GM20431 (cell line): ENCODE measurements around the gene TBX21.

Source experiments
- in situ Hi-C: fragments of 300-500 bp; cut with MseI, MboI; formaldehyde crosslinking; loops from one replicate; pipeline ENCODE4 v1.15.0; 2020; ENCODE audit warnings: low sequenced_read_pairs; ENCODE audit not compliant: unreplicated experiment

Gene TBX21

DNA sequence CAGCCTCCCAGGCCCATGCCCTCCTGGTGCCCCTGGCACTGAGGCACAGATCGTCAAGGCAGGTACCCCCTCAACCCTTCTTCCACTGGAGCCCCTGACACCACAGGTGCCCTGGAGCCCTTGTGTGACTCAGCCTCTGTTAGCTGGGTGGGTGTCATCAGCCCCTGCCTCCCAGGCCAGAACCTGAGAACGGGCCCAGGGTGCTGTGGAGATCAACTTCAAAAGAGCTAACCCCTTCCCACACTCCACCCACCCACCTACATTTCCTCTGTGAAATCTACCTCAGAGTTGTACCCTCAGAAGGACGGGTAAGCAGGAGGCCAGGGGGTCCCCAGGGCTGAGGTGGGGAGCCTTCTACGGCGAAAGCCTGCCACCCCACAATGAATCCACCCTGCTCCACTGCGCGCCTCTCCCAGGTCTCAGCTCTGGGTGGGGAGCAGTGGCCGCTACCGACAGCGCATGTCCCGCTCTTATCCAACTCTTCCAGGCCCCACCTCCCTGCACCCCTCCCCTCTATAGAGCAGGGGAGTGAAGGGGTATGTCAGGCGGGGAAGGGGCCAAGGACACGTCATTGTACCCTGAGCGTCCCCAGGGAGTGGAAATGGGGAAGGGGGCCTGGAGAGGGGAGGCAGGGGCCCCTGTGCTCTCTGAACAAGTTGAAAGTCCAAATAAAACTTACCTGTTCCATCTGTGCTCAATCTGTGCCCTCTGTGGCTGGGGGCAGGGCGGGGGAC lies 21.5 kb upstream of the TBX21 start:
- in situ Hi-C loops = no loop called here

DNA sequence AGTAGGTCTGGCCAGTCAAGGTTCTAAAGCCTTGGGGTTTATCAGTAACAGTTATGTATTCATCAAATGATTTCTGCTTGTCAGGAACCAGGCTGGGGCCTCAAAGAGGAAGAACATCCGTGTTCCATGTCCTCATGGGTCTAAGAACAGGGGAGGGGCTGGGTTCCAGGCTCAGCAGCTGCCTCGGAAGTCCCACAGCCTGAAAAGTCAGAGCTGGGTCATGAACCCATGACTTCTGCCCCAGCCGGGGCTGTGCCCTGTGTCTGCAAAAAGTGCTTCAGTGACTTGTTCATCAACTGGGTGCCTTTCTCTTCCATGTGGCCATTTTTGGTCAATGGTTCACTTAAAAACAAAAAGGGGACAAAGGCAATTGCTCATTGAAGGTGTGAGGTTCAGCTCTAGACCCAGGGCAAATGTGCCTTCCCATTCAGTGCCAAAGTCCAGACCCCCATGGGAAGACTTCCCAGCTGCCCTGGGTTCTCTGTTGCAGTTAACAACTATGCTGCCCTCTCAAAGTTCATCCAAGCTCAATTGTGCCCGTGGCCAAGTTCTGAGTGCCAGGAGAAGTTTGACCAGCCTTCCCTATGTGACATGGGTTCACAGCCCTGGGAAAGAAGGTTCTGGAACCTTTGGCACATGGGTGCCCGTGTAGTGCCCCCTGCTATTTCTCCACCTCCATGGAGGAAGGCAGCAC lies 20.6 kb upstream of the TBX21 start:
- in situ Hi-C loops = no loop called here

DNA sequence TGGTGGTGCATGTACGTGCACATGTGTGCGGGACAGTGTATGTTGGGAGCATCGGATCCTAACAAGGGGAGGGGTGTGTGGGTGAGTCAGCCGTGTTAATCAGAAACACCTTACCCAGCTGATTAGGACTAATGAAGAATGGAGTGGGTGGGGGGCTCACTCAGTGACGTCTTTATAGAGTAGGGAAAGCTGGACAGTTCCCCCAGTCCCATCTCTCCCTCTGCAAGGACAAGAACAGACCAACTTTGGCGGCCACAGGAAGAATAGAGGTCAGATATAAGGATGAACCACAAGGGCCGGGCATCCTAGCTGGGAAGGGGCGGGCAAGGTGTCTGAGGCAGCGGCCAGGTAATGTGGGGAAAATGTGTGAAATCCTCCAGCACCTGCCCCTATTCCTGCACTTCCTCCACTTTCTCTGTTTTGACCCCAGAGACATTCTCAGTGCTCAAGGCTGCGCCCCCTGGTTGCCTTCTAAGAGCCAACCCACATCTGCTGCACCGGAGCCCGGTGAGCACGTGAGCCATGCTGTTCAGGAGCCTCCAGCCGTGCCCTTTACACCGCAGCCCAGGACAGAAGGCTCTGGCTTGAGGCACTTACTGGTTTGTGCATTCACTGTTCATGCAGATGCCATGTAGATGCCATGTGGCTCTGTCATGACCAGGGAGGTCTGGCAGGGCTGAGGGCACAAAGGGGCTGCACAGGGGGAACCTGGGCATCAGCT lies 18.9 kb upstream of the TBX21 start:
- in situ Hi-C loops = no loop called here

DNA sequence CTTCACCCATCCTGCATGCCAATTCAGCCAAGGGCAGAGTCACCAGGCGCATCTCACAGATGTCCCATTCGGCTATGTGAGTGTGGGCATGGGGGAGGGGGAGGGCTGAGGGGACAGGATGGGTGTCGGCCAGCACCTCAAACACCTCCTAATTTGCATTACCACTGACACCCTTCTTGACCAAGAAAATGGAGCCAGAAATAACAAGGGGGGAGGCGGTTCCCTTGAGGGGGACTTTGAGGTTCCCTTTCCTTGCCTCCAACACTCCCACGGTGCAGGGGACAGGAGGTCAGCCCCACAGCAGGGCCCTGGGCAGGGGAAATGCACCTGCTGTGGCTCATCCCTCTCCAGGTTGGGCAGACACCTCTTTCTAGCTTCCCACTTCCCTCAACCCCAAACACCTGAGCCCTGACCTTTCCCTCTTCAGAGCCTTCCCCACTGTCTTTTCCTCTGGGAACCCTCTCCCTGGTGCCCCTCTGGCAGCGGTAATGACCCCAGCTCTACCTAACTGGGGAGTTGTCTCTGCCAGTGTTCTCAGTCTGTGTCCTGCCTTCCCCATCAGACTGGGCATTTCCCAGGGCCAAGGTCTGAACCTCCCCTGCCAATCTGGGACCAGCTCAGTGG lies 18.2 kb upstream of the TBX21 start:
- in situ Hi-C loops = no loop called here

DNA sequence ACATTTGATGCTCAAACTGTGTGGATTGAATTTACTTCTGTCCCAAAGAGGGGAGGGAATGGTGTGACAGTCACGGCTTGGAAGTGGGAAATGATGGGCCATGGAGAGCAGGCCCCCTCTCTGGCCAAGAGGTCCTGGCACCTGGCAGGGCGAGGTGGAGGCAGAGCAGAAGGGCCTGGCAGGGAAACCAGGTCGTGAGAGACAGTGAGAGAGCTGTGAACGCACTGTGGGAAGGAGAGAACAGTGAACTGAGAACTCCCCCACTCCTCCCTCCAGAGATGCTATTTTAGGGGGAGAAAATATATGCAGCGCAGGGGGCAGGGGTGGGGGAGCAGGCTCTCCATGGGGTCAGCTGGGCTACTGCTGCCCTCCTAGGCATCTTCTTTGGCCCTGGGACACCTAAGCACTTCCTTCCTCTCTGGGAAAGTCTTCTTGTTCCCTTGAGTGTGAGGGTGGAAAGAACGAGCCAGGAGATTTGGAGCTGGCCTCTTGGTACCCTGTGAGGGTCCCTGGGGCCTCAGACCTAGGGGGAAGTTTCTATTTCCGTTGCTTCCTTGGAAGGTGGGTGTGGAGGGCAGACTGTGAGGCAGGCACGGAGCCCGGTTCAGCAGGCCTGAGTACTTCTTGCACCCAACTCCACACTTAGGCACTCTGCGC lies 17.2 kb upstream of the TBX21 start:
- in situ Hi-C loops = no loop called here

DNA sequence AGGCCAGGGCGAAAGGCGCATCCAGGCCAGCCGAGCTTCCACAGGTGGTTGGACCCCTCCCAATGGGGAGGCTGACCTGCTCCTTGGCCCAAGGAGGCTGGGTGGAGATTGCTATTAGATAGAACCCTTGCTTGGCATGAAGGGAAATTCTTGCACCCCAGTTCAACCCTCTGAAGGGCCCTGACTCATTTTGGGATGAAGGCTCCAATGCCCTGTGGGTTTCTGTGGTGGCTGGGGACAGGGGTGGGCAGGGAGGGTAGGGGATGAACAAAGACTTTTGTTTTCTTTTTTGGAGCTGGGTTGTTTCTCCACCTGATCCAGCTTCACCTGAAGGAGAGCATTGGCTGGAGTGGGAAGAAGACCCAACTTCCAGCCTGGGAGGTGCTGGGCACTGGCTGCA lies 16.7 kb upstream of the TBX21 start:
- in situ Hi-C loops = no loop called here

DNA sequence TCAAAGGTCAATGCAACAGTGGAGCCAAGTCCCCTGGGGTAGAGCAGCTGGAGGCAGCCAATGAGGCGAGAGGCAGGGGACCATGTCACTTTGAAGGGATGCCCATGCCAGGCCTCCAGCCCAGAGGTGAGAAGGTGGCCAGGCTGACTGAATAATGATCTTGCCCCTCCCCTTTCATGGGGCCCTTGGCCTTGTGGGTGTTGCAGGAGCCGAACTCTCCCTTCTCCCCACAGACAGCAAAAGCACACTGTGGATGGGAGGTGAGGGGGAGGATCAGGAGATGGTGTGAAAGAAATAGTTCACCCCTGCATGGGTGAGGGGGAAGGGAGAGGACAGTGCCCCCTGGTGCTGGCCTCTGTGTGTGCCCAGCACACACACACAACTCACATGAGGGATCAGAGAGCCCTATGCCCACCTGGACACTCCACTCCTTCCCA lies 15.8 kb upstream of the TBX21 start:
- in situ Hi-C loops = no loop called here

DNA sequence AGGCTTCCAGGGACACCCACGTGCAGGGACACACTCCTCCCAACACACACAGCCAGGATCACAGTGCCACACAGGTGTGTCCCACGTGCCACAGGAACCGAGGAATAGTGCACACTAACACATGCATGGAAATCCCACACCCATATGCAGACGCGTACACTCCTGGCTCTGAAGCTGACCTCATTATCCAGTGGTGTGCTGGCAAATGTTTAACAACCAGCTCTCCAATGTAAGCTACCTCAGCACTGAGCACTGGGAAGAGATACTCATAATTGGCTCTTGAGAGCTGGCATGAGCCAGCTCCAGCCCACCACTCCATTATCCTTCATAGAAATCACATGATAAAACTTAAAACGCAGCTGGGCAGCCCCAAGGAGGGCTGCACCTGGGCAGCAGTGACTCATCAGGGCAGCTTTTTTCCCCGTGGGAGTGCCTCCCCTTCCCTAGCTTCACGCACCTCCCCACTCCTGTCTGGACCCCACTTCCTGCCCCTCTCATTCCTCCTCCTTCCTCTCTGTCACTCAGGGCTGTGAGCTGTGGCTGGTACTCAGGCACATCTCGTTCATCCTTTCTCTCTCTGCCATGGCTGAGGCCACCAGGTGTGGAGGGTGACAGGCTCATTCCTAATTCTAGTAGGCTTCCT lies 14.9 kb upstream of the TBX21 start:
- in situ Hi-C loops = no loop called here

DNA sequence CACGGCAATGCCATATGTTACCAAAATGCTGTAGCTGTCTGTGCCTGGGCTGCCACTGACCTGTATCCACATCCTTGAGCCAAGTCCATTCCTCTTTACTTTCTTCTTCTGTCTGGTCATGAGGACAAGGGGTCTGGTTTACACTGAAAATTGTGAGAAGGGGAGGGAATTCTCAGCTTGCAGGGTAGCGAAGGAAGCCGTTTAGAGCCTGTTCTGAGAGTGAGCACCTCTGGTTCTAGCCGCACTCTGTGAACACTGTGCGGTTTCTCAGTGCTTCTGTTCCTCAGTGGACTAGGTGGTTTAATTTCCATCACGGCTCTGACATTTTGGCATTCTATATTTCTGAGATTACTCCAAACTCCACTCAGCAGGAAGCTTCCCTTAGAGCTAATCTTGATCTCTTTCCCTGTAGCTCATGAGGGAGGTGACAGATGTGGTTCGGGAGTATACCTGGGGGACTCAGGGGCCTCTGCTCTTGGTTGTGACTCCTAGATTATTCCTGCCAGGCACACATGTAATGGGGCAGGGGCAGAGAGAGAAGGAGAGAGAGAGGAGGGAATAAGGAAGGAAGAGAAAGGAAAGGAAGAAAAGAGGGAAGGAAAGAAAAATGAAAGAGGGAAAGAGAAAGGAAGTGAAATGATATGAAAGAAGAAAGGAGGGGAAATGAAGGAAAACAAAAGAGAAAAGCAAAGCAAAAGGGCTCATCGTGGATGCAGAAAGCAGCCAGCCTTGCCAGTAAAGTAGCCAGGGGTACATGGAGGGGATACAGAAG lies 14.2 kb upstream of the TBX21 start:
- in situ Hi-C loops = no loop called here

DNA sequence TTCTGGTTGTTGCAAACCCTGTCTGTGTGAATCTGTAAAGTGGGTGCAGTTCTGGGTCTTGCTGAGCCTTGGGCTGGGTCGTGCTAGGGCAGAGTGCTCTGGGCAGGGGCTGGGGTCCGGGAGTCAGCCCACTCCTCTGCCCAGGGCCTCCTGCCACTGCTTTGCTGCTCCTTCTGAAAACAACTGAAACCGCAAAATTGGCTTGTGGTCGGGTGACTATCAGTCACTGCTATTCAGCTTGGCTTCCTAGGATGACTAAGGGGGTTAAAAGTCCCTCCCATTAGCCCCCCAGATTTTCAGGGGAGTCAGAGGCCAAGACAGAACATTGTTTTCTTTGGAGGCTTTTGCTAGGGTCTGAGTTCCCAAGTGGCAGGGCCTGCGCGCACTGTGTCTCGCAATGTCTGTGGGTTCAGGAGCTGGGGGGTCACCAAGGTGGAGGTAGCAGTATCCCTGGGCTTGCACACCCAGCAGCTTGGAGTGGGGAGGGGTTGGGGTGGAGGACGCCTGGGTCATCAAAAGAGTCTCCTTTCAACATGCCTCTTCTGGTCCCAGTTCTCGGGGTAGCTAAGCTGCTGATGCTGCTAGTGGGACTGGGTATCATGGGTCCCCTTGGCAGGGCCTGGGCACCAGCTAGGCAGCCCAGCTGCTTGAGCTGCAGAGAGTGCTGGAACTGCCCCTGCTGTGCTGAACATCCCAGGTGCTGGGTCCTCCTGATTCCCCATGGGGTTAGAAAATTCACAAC lies 13.5 kb upstream of the TBX21 start:
- in situ Hi-C loops = no loop called here

DNA sequence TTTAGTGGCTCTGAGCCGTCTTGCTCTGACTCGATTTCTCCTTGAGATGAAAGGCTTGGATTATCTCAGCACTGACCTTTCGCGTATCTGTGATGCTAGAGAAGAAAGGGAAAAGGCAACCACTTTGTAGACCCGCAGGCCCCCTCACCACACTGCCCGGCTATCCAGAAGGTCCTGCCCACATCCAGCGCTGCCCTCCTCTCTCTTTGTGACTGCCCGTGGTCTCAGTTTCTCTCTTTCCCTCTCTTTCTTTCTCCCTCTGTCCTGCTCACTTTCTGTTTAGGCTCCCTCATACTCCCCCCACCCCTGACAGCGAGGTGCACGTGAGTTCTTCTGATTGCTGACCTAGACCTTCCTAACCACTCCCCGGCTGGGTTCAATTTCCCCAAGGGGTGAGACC lies 12.8 kb upstream of the TBX21 start:
- in situ Hi-C loops = no loop called here

DNA sequence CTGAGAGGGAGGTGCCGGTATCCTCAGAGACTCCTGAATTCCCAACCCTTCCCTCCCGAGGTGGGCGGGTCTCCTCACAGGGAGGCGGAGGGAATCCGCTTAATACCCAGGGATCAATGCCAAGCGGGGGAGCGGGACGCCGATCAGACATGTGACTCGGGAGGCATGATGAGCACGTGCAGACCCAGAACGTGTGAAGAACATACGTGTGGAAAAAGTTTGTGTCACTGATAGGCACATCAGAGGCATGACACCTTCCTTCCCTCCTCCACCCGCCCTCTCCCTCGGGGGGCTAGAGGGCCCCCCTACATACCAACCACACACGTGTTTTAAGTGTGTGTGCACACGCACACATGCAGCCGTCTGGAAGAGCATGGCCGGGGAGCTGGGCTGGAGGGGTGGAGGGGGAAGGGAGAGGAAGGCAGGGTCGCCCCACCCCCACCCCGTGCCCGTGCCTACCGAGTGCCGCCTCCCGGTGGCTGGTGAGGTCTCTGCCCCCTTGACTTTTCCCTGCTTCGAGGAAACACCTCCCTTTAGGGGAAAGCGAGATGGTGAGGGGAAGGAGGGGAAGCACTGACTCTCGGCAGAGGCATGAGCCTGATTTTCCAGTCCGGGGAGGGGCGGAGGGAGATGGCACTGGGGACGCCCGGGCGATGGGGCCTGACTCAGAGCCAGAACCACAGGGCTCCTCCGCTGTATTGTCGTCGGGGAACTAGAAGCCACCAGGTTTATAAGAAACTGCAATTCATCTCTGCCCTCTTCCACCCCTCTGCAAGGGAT lies 12.1 kb upstream of the TBX21 start:
- in situ Hi-C loops = no loop called here

DNA sequence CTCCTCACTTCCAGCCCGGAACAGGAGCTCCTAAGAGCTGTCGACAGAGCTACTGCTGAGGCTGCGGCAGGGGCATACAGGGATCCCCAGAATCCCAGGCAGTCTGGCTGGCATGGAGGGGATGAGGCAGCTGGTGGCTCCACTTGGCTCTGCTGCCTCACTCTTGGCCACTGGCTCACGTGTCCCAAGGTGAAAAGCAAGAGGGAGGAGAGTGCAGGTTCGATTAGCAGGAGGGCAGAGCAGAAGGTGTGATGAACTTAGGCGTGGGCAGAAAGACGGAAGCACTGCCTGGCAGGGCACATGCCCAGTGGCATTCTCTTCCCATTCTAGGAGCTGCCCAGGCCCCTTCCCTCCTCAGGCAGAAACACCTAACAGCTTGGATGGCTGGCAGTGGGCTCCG lies 11.3 kb upstream of the TBX21 start:
- in situ Hi-C loops = no loop called here

DNA sequence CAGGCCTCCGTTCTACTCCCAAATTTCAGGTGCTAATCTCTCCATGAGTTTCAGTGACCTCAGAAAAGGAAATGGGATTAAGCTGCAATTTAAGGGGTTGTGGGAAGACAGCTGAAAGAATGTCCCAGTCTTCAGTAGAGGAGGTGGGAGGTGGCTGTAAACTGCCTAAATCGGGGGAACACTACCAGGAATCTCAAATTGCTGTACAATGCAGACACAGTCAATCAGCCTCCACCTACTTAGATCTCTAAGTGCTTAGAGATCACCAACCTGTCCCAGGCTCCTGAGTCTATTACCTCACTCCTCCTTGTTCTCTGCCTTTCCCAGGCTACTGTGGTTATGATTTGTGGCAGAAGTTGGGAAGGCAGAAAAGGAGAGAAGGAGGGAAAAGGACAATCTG lies 8.3 kb upstream of the TBX21 start:
- in situ Hi-C loops = no loop called here

DNA sequence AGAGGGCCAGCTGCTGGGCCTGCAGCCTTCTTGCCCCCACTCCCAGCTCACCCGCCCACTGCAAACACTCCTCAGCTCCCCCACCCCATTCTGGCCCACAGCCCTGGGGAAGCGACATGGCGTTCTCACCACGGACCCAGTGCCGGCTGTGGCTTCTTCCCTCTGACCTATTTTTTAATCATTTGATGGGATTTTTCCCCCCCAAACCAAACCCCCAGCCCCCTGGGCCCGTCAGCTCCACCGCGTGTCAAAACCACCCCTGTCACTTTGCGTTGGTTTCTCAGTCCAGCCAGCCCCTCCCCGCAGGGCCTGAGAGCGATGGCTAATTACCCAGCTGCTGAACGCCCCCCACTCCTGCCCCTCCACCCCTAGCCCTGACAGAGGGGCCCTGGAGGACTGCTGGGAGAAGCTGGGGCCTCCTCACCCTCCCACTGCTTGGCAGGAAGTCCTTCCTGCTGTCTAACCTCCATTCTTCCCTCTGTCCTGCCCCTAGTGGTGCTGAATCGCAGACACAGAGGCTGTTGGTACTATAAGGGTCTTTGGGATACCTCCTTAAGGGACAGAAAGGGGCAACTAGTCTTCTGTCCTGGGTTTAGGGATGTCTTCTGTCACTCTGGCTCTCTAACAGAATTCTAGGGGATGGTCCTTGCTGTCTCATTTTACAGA lies 7.5 kb upstream of the TBX21 start:
- in situ Hi-C loops = no loop called here

DNA sequence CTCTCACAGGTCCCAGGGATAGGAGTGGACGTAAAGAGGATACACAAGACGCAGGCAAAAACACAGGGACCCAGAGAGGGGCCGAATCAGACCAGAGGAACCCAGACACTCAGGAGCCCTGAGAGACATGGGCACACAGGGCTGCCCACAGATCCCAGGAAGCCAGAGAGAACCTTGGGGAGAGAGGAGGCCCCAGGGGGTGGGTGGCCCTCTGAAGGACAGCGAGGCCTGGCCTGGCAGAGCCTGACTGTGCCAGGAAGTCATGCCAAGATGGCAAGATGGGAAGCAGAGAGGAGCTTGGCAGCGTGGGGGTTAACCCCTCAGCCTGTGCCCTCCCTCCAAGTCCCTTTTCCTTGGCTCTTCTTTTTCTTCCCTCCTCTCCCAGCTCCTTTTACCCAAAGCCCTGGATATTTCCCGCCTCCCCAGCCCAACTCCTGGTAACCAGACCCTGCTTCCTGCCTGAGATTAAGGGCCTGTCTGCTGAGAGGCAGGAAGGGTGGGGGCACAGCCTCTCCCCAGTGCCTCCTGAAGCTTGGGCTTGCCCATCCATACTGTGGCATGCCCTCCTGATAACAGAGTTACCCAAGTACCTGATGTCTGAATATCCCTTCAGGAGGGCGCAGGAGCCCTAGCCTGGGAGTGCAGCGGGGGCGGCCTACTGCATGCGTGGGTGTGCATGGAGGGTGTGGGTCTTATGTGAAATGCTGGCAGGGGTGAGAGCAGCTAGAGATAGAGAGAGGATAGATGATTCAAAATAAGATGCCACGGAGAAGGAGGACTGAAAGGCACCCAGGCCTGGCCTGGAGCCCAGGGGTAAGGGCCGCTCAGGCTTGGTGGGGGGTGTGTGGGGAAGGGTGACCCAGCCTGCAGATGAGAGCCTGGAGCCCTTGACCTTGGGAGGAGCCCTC lies 6.0 kb upstream of the TBX21 start:
- in situ Hi-C loops = no loop called here
